ENCODE measurements around the gene DPP6. TPM values are rescaled to one million over a fixed set of nuclear protein-coding genes. Genes with fewer than 3 reads are reported as not detected.

Gene DPP6
- total RNA-seq, 1 experiment from 2014 or later, result not detected

DNA sequence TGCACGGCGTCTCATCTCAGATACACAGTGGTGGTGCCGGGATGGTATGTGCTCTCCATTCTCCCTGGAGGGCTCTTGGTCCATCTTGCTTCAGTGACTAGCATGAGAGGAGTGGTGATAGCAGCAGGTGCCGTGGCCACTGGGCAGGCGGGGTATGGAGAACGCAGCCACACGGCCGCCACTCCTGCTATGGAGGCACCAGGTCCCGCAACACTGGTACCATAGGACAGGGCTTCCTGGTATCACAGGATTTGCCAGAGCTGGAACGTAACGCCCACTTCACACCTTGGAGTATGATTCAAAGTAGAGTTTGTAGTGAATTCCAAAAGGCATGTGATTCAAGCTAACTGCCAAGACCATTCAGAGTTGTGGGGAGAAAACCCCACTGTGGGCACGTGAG lies 284.1 kb downstream of the DPP6 start (continued):
- TF ChIP-seq, protein P1, sequence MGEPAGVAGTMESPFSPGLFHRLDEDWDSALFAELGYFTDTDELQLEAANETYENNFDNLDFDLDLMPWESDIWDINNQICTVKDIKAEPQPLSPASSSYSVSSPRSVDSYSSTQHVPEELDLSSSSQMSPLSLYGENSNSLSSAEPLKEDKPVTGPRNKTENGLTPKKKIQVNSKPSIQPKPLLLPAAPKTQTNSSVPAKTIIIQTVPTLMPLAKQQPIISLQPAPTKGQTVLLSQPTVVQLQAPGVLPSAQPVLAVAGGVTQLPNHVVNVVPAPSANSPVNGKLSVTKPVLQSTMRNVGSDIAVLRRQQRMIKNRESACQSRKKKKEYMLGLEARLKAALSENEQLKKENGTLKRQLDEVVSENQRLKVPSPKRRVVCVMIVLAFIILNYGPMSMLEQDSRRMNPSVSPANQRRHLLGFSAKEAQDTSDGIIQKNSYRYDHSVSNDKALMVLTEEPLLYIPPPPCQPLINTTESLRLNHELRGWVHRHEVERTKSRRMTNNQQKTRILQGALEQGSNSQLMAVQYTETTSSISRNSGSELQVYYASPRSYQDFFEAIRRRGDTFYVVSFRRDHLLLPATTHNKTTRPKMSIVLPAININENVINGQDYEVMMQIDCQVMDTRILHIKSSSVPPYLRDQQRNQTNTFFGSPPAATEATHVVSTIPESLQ (CRISPR knock-in tag; IDR thresholded peaks at IDR 0.05), result no peak
- TF ChIP-seq, protein P2, sequence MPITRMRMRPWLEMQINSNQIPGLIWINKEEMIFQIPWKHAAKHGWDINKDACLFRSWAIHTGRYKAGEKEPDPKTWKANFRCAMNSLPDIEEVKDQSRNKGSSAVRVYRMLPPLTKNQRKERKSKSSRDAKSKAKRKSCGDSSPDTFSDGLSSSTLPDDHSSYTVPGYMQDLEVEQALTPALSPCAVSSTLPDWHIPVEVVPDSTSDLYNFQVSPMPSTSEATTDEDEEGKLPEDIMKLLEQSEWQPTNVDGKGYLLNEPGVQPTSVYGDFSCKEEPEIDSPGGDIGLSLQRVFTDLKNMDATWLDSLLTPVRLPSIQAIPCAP (CRISPR knock-in tag; IDR thresholded peaks at IDR 0.05), result no peak
- TF ChIP-seq NFATC4 (CRISPR knock-in tag; IDR thresholded peaks at IDR 0.05) (no peak), ZNF138 (CRISPR knock-in tag; conservative IDR thresholded peaks at IDR 0.05) (no peak), OVOL2 (CRISPR knock-in tag; IDR thresholded peaks at IDR 0.05; ENCODE audit: borderline replicate concordance) (no peak), TEAD1 (CRISPR knock-in tag; IDR thresholded peaks at IDR 0.05) (no peak)

DNA sequence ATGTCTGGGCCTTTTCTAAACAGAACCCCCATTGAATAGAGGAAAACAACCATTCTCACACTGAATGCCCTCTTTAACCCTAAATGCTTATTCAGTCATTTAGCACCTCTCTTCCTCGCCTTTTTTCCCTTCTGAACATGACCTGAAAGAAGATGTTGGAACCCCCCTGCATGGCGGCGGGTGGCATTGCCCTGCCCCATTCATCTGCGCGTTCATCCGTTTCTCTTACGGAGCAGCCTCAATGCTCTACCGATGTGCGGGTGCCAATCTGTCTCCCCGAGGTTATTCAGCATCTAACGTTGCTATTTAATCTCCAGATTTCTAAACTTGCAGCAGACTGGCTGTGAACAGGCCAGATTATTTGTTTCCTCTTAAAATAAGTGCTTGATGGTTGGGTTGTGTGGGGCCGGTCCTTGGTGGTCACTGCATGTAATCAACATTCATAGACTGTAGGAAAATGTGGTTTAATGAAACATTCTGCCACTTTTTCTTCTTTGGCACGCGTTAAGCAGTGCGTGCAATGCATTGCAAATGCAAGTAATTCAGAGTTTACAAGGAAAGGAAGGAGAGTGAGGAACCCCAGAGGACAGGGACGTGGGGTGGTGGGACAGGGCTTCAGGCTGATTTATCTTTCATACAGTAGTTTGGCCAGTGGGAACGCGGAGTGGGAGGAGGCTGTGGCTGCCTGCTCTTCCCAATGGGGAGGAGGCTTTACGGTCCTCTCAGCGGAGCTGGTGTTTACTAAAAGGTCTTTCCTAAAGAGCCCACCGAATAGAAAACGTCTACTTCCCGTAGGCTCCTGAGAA lies 286.7 kb downstream of the DPP6 start:
- ChIA-PET CTCF (no interaction called here), POLR2A (no interaction called here)
- ATAC-seq, result no peak
- DNase-seq (ENCODE audit: low spot score), result no peak
- H3K9me3 Mint-ChIP-seq, result peaks cover 88% of the 10 kb centered on the region
- no peaks in the 10 kb centered on the region for H3K4me1 Mint-ChIP-seq
- no peak overlapping the region for H3K27ac Mint-ChIP-seq
- peaks cover 16% of the 10 kb centered on the region for H3K27me3 Mint-ChIP-seq (ENCODE audit: low read depth)
- peaks cover 84% of the 10 kb centered on the region for H3K36me3 Mint-ChIP-seq
- no peak overlapping the region for H3K4me3 Mint-ChIP-seq
- TF ChIP-seq, protein P3, sequence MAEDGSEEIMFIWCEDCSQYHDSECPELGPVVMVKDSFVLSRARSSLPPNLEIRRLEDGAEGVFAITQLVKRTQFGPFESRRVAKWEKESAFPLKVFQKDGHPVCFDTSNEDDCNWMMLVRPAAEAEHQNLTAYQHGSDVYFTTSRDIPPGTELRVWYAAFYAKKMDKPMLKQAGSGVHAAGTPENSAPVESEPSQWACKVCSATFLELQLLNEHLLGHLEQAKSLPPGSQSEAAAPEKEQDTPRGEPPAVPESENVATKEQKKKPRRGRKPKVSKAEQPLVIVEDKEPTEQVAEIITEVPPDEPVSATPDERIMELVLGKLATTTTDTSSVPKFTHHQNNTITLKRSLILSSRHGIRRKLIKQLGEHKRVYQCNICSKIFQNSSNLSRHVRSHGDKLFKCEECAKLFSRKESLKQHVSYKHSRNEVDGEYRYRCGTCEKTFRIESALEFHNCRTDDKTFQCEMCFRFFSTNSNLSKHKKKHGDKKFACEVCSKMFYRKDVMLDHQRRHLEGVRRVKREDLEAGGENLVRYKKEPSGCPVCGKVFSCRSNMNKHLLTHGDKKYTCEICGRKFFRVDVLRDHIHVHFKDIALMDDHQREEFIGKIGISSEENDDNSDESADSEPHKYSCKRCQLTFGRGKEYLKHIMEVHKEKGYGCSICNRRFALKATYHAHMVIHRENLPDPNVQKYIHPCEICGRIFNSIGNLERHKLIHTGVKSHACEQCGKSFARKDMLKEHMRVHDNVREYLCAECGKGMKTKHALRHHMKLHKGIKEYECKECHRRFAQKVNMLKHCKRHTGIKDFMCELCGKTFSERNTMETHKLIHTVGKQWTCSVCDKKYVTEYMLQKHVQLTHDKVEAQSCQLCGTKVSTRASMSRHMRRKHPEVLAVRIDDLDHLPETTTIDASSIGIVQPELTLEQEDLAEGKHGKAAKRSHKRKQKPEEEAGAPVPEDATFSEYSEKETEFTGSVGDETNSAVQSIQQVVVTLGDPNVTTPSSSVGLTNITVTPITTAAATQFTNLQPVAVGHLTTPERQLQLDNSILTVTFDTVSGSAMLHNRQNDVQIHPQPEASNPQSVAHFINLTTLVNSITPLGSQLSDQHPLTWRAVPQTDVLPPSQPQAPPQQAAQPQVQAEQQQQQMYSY (CRISPR knock-in tag; IDR thresholded peaks at IDR 0.05), result no peak
- TF ChIP-seq GABPB1 (CRISPR knock-in tag; IDR thresholded peaks at IDR 0.05), result no peak
- TF ChIP-seq FOXJ3 (CRISPR knock-in tag; IDR thresholded peaks at IDR 0.05; ENCODE audit: borderline replicate concordance), result no peak
- TF ChIP-seq ETV6 (CRISPR knock-in tag; IDR thresholded peaks at IDR 0.05), result no peak
- TF ChIP-seq ZBTB21 (CRISPR knock-in tag; IDR thresholded peaks at IDR 0.05; ENCODE audit: borderline replicate concordance), result no peak
- TF ChIP-seq, protein P4, sequence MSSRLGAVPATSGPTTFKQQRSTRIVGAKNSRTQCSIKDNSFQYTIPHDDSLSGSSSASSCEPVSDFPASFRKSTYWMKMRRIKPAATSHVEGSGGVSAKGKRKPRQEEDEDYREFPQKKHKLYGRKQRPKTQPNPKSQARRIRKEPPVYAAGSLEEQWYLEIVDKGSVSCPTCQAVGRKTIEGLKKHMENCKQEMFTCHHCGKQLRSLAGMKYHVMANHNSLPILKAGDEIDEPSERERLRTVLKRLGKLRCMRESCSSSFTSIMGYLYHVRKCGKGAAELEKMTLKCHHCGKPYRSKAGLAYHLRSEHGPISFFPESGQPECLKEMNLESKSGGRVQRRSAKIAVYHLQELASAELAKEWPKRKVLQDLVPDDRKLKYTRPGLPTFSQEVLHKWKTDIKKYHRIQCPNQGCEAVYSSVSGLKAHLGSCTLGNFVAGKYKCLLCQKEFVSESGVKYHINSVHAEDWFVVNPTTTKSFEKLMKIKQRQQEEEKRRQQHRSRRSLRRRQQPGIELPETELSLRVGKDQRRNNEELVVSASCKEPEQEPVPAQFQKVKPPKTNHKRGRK (CRISPR knock-in tag; IDR thresholded peaks at IDR 0.05; ENCODE audit: borderline replicate concordance), result no peak
- TF ChIP-seq, protein P5, sequence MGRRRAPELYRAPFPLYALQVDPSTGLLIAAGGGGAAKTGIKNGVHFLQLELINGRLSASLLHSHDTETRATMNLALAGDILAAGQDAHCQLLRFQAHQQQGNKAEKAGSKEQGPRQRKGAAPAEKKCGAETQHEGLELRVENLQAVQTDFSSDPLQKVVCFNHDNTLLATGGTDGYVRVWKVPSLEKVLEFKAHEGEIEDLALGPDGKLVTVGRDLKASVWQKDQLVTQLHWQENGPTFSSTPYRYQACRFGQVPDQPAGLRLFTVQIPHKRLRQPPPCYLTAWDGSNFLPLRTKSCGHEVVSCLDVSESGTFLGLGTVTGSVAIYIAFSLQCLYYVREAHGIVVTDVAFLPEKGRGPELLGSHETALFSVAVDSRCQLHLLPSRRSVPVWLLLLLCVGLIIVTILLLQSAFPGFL (CRISPR knock-in tag; IDR thresholded peaks at IDR 0.05; ENCODE audit: borderline replicate concordance), result no peak
- TF ChIP-seq, protein P6, sequence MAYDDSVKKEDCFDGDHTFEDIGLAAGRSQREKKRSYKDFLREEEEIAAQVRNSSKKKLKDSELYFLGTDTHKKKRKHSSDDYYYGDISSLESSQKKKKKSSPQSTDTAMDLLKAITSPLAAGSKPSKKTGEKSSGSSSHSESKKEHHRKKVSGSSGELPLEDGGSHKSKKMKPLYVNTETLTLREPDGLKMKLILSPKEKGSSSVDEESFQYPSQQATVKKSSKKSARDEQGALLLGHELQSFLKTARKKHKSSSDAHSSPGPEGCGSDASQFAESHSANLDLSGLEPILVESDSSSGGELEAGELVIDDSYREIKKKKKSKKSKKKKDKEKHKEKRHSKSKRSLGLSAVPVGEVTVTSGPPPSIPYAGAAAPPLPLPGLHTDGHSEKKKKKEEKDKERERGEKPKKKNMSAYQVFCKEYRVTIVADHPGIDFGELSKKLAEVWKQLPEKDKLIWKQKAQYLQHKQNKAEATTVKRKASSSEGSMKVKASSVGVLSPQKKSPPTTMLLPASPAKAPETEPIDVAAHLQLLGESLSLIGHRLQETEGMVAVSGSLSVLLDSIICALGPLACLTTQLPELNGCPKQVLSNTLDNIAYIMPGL (CRISPR knock-in tag; IDR thresholded peaks at IDR 0.05), result no peak
- TF ChIP-seq, protein P7, sequence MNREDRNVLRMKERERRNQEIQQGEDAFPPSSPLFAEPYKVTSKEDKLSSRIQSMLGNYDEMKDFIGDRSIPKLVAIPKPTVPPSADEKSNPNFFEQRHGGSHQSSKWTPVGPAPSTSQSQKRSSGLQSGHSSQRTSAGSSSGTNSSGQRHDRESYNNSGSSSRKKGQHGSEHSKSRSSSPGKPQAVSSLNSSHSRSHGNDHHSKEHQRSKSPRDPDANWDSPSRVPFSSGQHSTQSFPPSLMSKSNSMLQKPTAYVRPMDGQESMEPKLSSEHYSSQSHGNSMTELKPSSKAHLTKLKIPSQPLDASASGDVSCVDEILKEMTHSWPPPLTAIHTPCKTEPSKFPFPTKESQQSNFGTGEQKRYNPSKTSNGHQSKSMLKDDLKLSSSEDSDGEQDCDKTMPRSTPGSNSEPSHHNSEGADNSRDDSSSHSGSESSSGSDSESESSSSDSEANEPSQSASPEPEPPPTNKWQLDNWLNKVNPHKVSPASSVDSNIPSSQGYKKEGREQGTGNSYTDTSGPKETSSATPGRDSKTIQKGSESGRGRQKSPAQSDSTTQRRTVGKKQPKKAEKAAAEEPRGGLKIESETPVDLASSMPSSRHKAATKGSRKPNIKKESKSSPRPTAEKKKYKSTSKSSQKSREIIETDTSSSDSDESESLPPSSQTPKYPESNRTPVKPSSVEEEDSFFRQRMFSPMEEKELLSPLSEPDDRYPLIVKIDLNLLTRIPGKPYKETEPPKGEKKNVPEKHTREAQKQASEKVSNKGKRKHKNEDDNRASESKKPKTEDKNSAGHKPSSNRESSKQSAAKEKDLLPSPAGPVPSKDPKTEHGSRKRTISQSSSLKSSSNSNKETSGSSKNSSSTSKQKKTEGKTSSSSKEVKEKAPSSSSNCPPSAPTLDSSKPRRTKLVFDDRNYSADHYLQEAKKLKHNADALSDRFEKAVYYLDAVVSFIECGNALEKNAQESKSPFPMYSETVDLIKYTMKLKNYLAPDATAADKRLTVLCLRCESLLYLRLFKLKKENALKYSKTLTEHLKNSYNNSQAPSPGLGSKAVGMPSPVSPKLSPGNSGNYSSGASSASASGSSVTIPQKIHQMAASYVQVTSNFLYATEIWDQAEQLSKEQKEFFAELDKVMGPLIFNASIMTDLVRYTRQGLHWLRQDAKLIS (CRISPR knock-in tag; IDR thresholded peaks at IDR 0.05; ENCODE audit: borderline replicate concordance), result no peak
- no peak for TF ChIP-seq ZNF416 (CRISPR knock-in tag; IDR thresholded peaks at IDR 0.05)
- no peak for TF ChIP-seq ZNF671 (CRISPR knock-in tag; IDR thresholded peaks at IDR 0.05)
- TF ChIP-seq, protein P8, sequence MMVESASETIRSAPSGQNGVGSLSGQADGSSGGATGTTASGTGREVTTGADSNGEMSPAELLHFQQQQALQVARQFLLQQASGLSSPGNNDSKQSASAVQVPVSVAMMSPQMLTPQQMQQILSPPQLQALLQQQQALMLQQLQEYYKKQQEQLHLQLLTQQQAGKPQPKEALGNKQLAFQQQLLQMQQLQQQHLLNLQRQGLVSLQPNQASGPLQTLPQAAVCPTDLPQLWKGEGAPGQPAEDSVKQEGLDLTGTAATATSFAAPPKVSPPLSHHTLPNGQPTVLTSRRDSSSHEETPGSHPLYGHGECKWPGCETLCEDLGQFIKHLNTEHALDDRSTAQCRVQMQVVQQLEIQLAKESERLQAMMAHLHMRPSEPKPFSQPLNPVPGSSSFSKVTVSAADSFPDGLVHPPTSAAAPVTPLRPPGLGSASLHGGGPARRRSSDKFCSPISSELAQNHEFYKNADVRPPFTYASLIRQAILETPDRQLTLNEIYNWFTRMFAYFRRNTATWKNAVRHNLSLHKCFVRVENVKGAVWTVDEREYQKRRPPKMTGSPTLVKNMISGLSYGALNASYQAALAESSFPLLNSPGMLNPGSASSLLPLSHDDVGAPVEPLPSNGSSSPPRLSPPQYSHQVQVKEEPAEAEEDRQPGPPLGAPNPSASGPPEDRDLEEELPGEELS (CRISPR knock-in tag; IDR thresholded peaks at IDR 0.05), result no peak
